Measurements from ENCODE around the gene IFNL4. TPM values are rescaled to one million over a fixed set of nuclear protein-coding genes. Genes with fewer than 3 reads are reported as not detected.

IFNL4 gene
- total RNA-seq, 1 experiment from 2014 or later, result not detected

GRCh38 chr19:39254531-39255345, 6.1 kb upstream of the IFNL4 start:
- Histone ChIP-seq H3K27me3 (ENCODE audit: insufficient read depth, low read depth) (peaks cover 6% of the 10 kb centered on the region; the same call in 1 of the 2 replicates), H3K79me2 (ENCODE audit: low read depth) (no peaks in the 10 kb centered on the region), H3K4me2 (no peak overlapping the region), H3K9me3 (ENCODE audit: insufficient read depth, low read depth) (no peaks in the 10 kb centered on the region), H4K20me1 (ENCODE audit: insufficient read depth) (no peaks in the 10 kb centered on the region), H3K4me3 (no peak overlapping the region), H2AFZ (no peak overlapping the region), H3K27ac (no peak overlapping the region), H3K36me3 (ENCODE audit: low read depth) (no peaks in the 10 kb centered on the region), H3K4me1 (replicated peaks; ENCODE audit: insufficient read depth) (no peaks in the 10 kb centered on the region), H3F3A (ENCODE audit: insufficient read depth, low read depth) (no peaks in the 10 kb centered on the region), H3K9me2 (ENCODE audit: insufficient read depth) (no peaks in the 10 kb centered on the region)
- BruUV-seq (replicated peaks), result no TSS peak
- ChIA-PET POLR2A (ENCODE audit: unreplicated experiment) (no interaction called here), CTCF (no interaction called here)
- intact Hi-C loops (cut with micrococcal nuclease; ENCODE audit: unreplicated experiment), result no loop called here
- TF ChIP-seq EZH2 (IDR thresholded peaks at IDR 0.05; ENCODE audit: low read depth) (no peak), CTCF (conservative IDR thresholded peaks at IDR 0.05) (no peak)
- no peak for DNase-seq

- H3K9me2 ChIP-seq (ENCODE audit: insufficient read depth), result no peaks in the 10 kb centered on the region
- no peaks in the 10 kb centered on the region for H3K4me1 ChIP-seq (replicated peaks; ENCODE audit: insufficient read depth)
- H3K27ac ChIP-seq, result no peak overlapping the region
- no peaks in the 10 kb centered on the region for H3K9me3 ChIP-seq (ENCODE audit: insufficient read depth, low read depth)
- no peaks in the 10 kb centered on the region for H3K79me2 ChIP-seq (ENCODE audit: low read depth)
- TF ChIP-seq CTCF (conservative IDR thresholded peaks at IDR 0.05), result no peak
- TF ChIP-seq EZH2 (IDR thresholded peaks at IDR 0.05; ENCODE audit: low read depth), result no peak
- intact Hi-C loops (cut with micrococcal nuclease; ENCODE audit: unreplicated experiment), result no loop called here
- H3K36me3 ChIP-seq (ENCODE audit: low read depth), result no peaks in the 10 kb centered on the region
- peaks cover 11% of the 10 kb centered on the region; the same call in 1 of the 2 replicates for H3K27me3 ChIP-seq (ENCODE audit: insufficient read depth, low read depth)
- H3K4me3 ChIP-seq, result no peak overlapping the region
- BruUV-seq (replicated peaks), result no TSS peak
- DNase-seq, result no peak
- no peaks in the 10 kb centered on the region for H4K20me1 ChIP-seq (ENCODE audit: insufficient read depth)
- H3K4me2 ChIP-seq, result no peak overlapping the region
- CTCF ChIA-PET, result interaction anchor here (0.6 kb wide), 1 partner anchor 24 kb away, joined by 9 read pairs; no protein-coding TSS in a partner anchor
- H2AFZ ChIP-seq, result no peak overlapping the region
- no peaks in the 10 kb centered on the region for H3F3A ChIP-seq (ENCODE audit: insufficient read depth, low read depth)
- POLR2A ChIA-PET (ENCODE audit: unreplicated experiment), result no interaction called here
Measured at GRCh38 chr19:39253374-39254149, 4.9 kb upstream of the IFNL4 start.

- no peak overlapping the region for H3K4me3 ChIP-seq
- CTCF ChIA-PET, result no interaction called here
- no peaks in the 10 kb centered on the region for H3K9me3 ChIP-seq (ENCODE audit: insufficient read depth, low read depth)
- H3K4me1 ChIP-seq (replicated peaks; ENCODE audit: insufficient read depth), result no peaks in the 10 kb centered on the region
- H3K27me3 ChIP-seq (ENCODE audit: insufficient read depth, low read depth), result peaks cover 11% of the 10 kb centered on the region; the same call in 1 of the 2 replicates
- POLR2A ChIA-PET (ENCODE audit: unreplicated experiment), result interaction anchor here (0.6 kb wide), 1 partner anchor 16 kb away, joined by 3 read pairs; the partner anchor contains the start of gene IFNL2
- no peak overlapping the region for H2AFZ ChIP-seq
- H3K27ac ChIP-seq, result no peak overlapping the region
- no peaks in the 10 kb centered on the region for H4K20me1 ChIP-seq (ENCODE audit: insufficient read depth)
- H3K79me2 ChIP-seq (ENCODE audit: low read depth), result no peaks in the 10 kb centered on the region
- no peak overlapping the region for H3K4me2 ChIP-seq
- no peak for DNase-seq
- H3F3A ChIP-seq (ENCODE audit: insufficient read depth, low read depth), result no peaks in the 10 kb centered on the region
- no TSS peak for BruUV-seq (replicated peaks)
- TF ChIP-seq EZH2 (IDR thresholded peaks at IDR 0.05; ENCODE audit: low read depth), result no peak
- no peak for TF ChIP-seq CTCF (conservative IDR thresholded peaks at IDR 0.05)
- intact Hi-C loops (cut with micrococcal nuclease; ENCODE audit: unreplicated experiment), result no loop called here
- H3K9me2 ChIP-seq (ENCODE audit: insufficient read depth), result no peaks in the 10 kb centered on the region
- no peaks in the 10 kb centered on the region for H3K36me3 ChIP-seq (ENCODE audit: low read depth)
Measured at GRCh38 chr19:39252458-39252857, 3.8 kb upstream of the IFNL4 start.
